H4 (cell line): ENCODE data around the gene MBNL1. TPM values are rescaled to one million over a fixed set of nuclear protein-coding genes. Genes with fewer than 3 reads are reported as not detected.
"Not testable (repeated sequence)": the region's sequence is repeated elsewhere in the genome, so short reads cannot be mapped to it uniquely, and the experiment has no call there.

ENCODE experiments used
- DNase-seq: peaks from one replicate; pipeline ENCODE4 v3.0.0-alpha.2; 2015; ENCODE audit warnings: low spot score
- total RNA-seq: library from RNA; depleted of rRNA; stranded (reverse); fragments of >200 nt; shearing (Covaris generic); gene quantifications from 2 replicates; pipeline ENCODE4 v1.2.3, GENCODE V29; 2014

MBNL1 gene
- total RNA-seq, 1 experiment from 2014 or later = 153 TPM

- DNase-seq = no peak
Measured at GRCh38 chr3:152349392-152349791, 80.7 kb downstream of the MBNL1 start.

GRCh38 chr3:152350139-152350538 lies 81.4 kb downstream of the MBNL1 start:
- DNase-seq = no peak

- DNase-seq = no peak
Measured at GRCh38 chr3:152350776-152351175, 82.0 kb downstream of the MBNL1 start.

- no peak for DNase-seq
Measured at GRCh38 chr3:152352554-152352953, 83.8 kb downstream of the MBNL1 start.

GRCh38 chr3:152353578-152353977 lies 84.8 kb downstream of the MBNL1 start:
- DNase-seq = no peak

- DNase-seq = no peak
Measured at GRCh38 chr3:152355744-152356665, 87.3 kb downstream of the MBNL1 start.

- DNase-seq = no peak
Measured at GRCh38 chr3:152356870-152357276, 88.1 kb downstream of the MBNL1 start.

- no peak for DNase-seq
Measured at GRCh38 chr3:152357587-152357986, 88.9 kb downstream of the MBNL1 start.

GRCh38 chr3:152359385-152360248 lies 90.9 kb downstream of the MBNL1 start:
- no peak for DNase-seq

- DNase-seq = no peak
Measured at GRCh38 chr3:152360302-152360701, 91.6 kb downstream of the MBNL1 start.

- DNase-seq = no peak
Measured at GRCh38 chr3:152360966-152361365, 92.2 kb downstream of the MBNL1 start.

- no peak for DNase-seq
Measured at GRCh38 chr3:152362086-152362485, 93.4 kb downstream of the MBNL1 start.

- DNase-seq = no peak
Measured at GRCh38 chr3:152364237-152364636, 95.5 kb downstream of the MBNL1 start.

GRCh38 chr3:152365126-152365525 lies 96.4 kb downstream of the MBNL1 start:
- DNase-seq = no peak

- DNase-seq = no peak
Measured at GRCh38 chr3:152365766-152366593, 97.3 kb downstream of the MBNL1 start.

- not testable (repeated sequence) for DNase-seq
Measured at GRCh38 chr3:152367192-152367591, 98.5 kb downstream of the MBNL1 start.

- DNase-seq = not testable (repeated sequence)
Measured at GRCh38 chr3:152372633-152373032, 103.9 kb downstream of the MBNL1 start.

- DNase-seq = no peak
Measured at GRCh38 chr3:152373379-152373778, 104.7 kb downstream of the MBNL1 start.

GRCh38 chr3:152374262-152374990 lies 105.7 kb downstream of the MBNL1 start:
- DNase-seq = no peak

GRCh38 chr3:152375546-152375945 lies 106.8 kb downstream of the MBNL1 start:
- peak; percentile 22 for DNase-seq
